Measurements from ENCODE around the gene TBC1D2. TPM values are rescaled to one million over a fixed set of nuclear protein-coding genes. Genes with fewer than 3 reads are reported as not detected.

The TBC1D2 gene
- total and polyA plus RNA-seq, 5 donors = 1.6 to 3.5 (median 3.0) TPM

DNA sequence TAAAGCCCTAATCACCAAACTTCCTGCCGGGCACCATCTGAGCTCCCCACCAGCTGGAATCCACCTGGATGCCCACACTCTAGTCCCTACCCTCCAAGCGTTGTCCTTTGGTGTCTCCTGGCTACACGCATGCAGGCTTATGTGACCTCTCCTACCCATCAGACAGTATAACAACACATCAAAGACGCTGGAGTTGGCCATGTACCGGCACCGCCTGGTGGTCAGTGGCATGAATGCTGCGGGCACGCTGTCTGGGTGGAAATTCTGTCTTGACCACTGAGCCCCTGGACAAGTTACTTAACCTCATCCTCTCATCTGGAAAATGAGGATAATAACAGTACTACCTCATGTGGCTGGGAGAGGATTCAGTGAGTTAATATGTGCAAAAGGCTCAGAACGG lies 39.6 kb downstream of the TBC1D2 start:
- Histone ChIP-seq H3K27ac (ENCODE audit: low read length) (no peak overlapping the region), H3K4me1 (ENCODE audit: control insufficient read depth, insufficient read depth, low read length) (no peaks in the 10 kb centered on the region), H3K4me3 (ENCODE audit: low read length) (no peak overlapping the region), H3K27me3 (ENCODE audit: control insufficient read depth, insufficient read depth) (no peaks in the 10 kb centered on the region), H3K9me3 (ENCODE audit: control insufficient read depth, low read length) (no peaks in the 10 kb centered on the region)
- intact Hi-C loops (cut with DNase I) = no loop called here
- DNase-seq = peak in 1 of 3 donors; percentile 40
- ATAC-seq = peak; percentile 46 to 49
- WGBS = 73% methylated on average over 9 of the region's 9 CpGs

DNA sequence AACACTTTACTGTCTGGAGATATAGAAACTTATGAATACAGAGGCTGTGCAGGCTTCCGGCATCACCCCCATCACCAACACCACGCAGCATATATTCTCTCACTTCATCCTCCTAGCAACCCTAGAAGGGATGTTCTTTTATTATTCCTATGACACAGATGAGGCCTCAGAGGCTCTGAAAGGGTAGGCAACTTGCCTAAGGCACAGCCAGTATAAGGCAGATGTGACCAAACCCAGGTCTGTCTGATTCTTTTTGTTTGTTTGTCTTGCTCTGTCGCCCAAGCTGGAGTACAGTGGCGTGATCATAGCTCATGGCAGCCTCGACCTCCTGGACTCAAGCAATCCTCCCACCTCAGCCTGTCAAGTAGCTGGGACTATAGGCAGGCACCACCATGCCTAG lies 40.2 kb downstream of the TBC1D2 start:
- no peak overlapping the region for H3K4me3 ChIP-seq (ENCODE audit: low read length)
- intact Hi-C loops (cut with DNase I) = no loop called here
- no peaks in the 10 kb centered on the region for H3K27me3 ChIP-seq (ENCODE audit: control insufficient read depth, insufficient read depth)
- no peak for ATAC-seq
- 76% methylated on average over 5 of the region's 5 CpGs for WGBS
- H3K4me1 ChIP-seq (ENCODE audit: control insufficient read depth, insufficient read depth, low read length) = no peaks in the 10 kb centered on the region
- H3K27ac ChIP-seq (ENCODE audit: low read length) = no peak overlapping the region
- H3K9me3 ChIP-seq (ENCODE audit: control insufficient read depth, low read length) = no peaks in the 10 kb centered on the region
- DNase-seq = no peak

GRCh38 chr9:98214811-98215210 lies 40.6 kb downstream of the TBC1D2 start:
- H3K27ac ChIP-seq (ENCODE audit: low read length) = no peak overlapping the region

GRCh38 chr9:98211260-98211659 lies 44.2 kb downstream of the TBC1D2 start:
- Histone ChIP-seq H3K27me3 (ENCODE audit: control insufficient read depth, insufficient read depth) (no peaks in the 10 kb centered on the region), H3K9me3 (ENCODE audit: control insufficient read depth, low read length) (no peaks in the 10 kb centered on the region), H3K4me3 (ENCODE audit: low read length) (no peak overlapping the region), H3K4me1 (ENCODE audit: control insufficient read depth, insufficient read depth, low read length) (no peaks in the 10 kb centered on the region), H3K27ac (ENCODE audit: low read length) (no peak overlapping the region)
- DNase-seq (no peak), ATAC-seq (no peak)
- intact Hi-C loops (cut with DNase I) = no loop called here
- WGBS = 99% methylated on average over 3 of the region's 3 CpGs

More at GRCh38 chr9:98214811-98215210, 40.6 kb downstream of the TBC1D2 start:
- DNase-seq = peak in 1 of 3 donors; percentile 16
- no peaks in the 10 kb centered on the region for H3K9me3 ChIP-seq (ENCODE audit: control insufficient read depth, low read length)
- no peak for ATAC-seq
- 76% methylated on average over 6 of the region's 6 CpGs for WGBS
- H3K4me1 ChIP-seq (ENCODE audit: control insufficient read depth, insufficient read depth, low read length) = no peaks in the 10 kb centered on the region
- intact Hi-C loops (cut with DNase I) = no loop called here
- no peak overlapping the region for H3K4me3 ChIP-seq (ENCODE audit: low read length)
- no peaks in the 10 kb centered on the region for H3K27me3 ChIP-seq (ENCODE audit: control insufficient read depth, insufficient read depth)

DNA sequence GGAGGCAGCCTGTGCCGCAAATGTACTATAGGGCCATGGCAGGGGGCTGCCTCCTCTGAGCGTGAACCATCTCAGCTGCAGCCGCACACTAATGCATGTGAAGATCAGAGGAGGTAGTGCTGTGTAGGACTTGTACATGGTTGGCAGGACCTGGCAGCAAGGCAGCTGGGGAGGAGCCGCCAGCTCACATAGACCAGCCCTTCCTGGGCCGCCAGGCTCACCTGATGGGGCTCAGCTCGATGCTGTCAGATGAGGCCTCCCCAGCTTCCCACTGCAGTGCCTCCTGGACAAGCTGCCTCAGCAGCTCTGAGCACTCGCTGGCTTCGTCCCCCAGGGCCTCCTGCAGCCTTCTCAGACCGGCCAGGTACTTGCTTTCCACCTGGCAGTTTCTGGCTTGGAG lies 45.0 kb downstream of the TBC1D2 start:
- intact Hi-C loops (cut with DNase I) = no loop called here
- H3K9me3 ChIP-seq (ENCODE audit: control insufficient read depth, low read length) = no peaks in the 10 kb centered on the region
- no peak overlapping the region for H3K27ac ChIP-seq (ENCODE audit: low read length)
- WGBS = 94% methylated on average over 9 of the region's 9 CpGs
- ATAC-seq = no peak
- no peaks in the 10 kb centered on the region for H3K27me3 ChIP-seq (ENCODE audit: control insufficient read depth, insufficient read depth)
- DNase-seq = no peak
- H3K4me3 ChIP-seq (ENCODE audit: low read length) = no peak overlapping the region
- no peaks in the 10 kb centered on the region for H3K4me1 ChIP-seq (ENCODE audit: control insufficient read depth, insufficient read depth, low read length)

GRCh38 chr9:98209530-98209929 lies 45.9 kb downstream of the TBC1D2 start:
- no peaks in the 10 kb centered on the region for H3K4me1 ChIP-seq (ENCODE audit: control insufficient read depth, insufficient read depth, low read length)
- H3K27me3 ChIP-seq (ENCODE audit: control insufficient read depth, insufficient read depth) = no peaks in the 10 kb centered on the region
- H3K9me3 ChIP-seq (ENCODE audit: control insufficient read depth, low read length) = no peaks in the 10 kb centered on the region
- H3K27ac ChIP-seq (ENCODE audit: low read length) = no peak overlapping the region
- H3K4me3 ChIP-seq (ENCODE audit: low read length) = no peak overlapping the region
- ATAC-seq (no peak), DNase-seq (no peak)
- 80% methylated on average over 3 of the region's 3 CpGs for WGBS
- intact Hi-C loops (cut with DNase I) = loop anchor here in 2 of 4 donors (5.0 to 10.0 kb wide), 3 partner anchors 53 to 565 kb away; no protein-coding TSS in a partner anchor

DNA sequence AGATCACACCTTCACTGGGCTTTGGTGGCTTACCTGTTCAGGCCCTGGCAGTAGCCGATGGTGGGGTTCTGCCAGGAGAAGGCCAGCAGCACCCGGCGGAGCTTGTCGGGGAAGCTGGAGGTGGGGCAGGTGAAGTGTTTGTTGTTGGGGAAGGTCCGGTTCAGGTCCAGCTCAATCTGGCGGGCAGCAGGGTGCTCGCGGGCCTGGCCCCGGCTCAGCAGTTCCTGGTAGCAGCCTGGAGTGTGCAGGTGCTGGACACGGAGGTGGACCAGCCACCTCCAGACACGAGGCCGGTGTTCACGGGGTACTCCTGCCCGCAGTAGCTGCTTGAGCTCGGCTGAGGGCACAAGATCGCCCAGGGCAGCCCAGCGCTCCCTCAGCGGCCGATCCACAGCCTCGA lies 46.8 kb downstream of the TBC1D2 start:
- intact Hi-C loops (cut with DNase I) = loop anchor here in 2 of 4 donors (5.0 to 10.0 kb wide), 3 partner anchors 54 to 566 kb away; no protein-coding TSS in a partner anchor
- DNase-seq (no peak), ATAC-seq (no peak)
- 92% methylated on average over 20 of the region's 20 CpGs for WGBS
- Histone ChIP-seq H3K27me3 (ENCODE audit: control insufficient read depth, insufficient read depth) (no peaks in the 10 kb centered on the region), H3K27ac (ENCODE audit: low read length) (no peak overlapping the region), H3K4me1 (ENCODE audit: control insufficient read depth, insufficient read depth, low read length) (no peaks in the 10 kb centered on the region), H3K9me3 (ENCODE audit: control insufficient read depth, low read length) (no peaks in the 10 kb centered on the region), H3K4me3 (ENCODE audit: low read length) (no peak overlapping the region)

- Histone ChIP-seq H3K4me1 (ENCODE audit: control insufficient read depth, insufficient read depth, low read length) (no peaks in the 10 kb centered on the region), H3K27ac (ENCODE audit: low read length) (no peak overlapping the region), H3K4me3 (ENCODE audit: low read length) (no peak overlapping the region), H3K27me3 (ENCODE audit: control insufficient read depth, insufficient read depth) (no peaks in the 10 kb centered on the region), H3K9me3 (ENCODE audit: control insufficient read depth, low read length) (no peaks in the 10 kb centered on the region)
- intact Hi-C loops (cut with DNase I) = loop anchor here in 2 of 4 donors (5.0 to 10.0 kb wide), 3 partner anchors 55 to 567 kb away; no protein-coding TSS in a partner anchor
- no peak for ATAC-seq
- WGBS = 81% methylated on average over 4 of the region's 4 CpGs
- no peak for DNase-seq
Observed at GRCh38 chr9:98207606-98208005, 47.8 kb downstream of the TBC1D2 start.

DNA sequence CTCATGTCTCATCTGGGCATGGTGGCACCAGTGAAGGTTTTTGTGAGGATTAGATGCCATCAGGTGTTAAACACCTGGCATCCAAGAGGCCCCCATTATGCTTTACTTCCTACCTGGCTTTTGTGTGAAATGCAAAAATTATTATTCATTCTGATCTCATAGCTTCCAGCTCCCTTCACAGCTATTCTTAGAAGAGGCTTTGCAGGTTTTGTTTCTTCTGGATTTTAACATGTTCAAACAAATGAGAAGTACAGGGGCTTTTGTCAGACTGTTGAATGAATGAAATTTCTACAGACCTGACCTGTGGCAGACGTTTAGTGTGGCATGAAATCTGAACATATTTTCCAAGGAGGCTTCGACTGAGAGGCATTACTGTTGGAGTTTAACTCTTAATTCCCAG lies 48.7 kb downstream of the TBC1D2 start:
- Histone ChIP-seq H3K27ac (ENCODE audit: low read length) (no peak overlapping the region), H3K4me3 (ENCODE audit: low read length) (no peak overlapping the region), H3K27me3 (ENCODE audit: control insufficient read depth, insufficient read depth) (no peaks in the 10 kb centered on the region), H3K4me1 (ENCODE audit: control insufficient read depth, insufficient read depth, low read length) (no peaks in the 10 kb centered on the region), H3K9me3 (ENCODE audit: control insufficient read depth, low read length) (no peaks in the 10 kb centered on the region)
- no peak for DNase-seq
- intact Hi-C loops (cut with DNase I) = loop anchor here in 2 of 4 donors (5.0 to 10.0 kb wide), 3 partner anchors 56 to 568 kb away; no protein-coding TSS in a partner anchor
- 42% methylated on average over 2 of the region's 2 CpGs for WGBS
- no peak for ATAC-seq

DNA sequence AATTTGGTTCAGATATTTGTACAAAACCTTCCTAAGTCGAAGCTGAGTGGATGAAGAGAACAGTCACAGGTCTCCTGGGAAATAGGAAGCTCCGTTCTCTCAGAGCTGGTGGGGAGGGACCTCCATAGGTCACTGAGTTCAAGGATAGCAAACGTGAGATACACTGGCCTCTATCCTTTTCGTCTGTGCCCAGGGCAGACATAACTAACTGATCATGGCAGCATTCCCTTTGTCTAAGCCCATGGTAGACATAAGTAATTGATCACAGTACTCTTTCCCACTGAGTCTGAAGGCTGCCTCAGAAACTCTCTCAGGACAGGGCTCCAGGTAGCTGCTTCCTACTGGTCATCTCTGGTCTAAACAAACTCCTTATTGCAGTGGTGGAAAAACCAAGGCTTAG lies 50.8 kb downstream of the TBC1D2 start:
- DNase-seq = no peak
- no peak overlapping the region for H3K27ac ChIP-seq (ENCODE audit: low read length)
- no peaks in the 10 kb centered on the region for H3K9me3 ChIP-seq (ENCODE audit: control insufficient read depth, low read length)
- H3K27me3 ChIP-seq (ENCODE audit: control insufficient read depth, insufficient read depth) = no peaks in the 10 kb centered on the region
- WGBS = 63% methylated on average over 4 of the region's 4 CpGs
- ATAC-seq = no peak
- intact Hi-C loops (cut with DNase I) = loop anchor here in 3 of 4 donors (5.0 to 10.0 kb wide), 3 partner anchors 58 to 570 kb away; no protein-coding TSS in a partner anchor
- no peak overlapping the region for H3K4me3 ChIP-seq (ENCODE audit: low read length)
- no peaks in the 10 kb centered on the region for H3K4me1 ChIP-seq (ENCODE audit: control insufficient read depth, insufficient read depth, low read length)

DNA sequence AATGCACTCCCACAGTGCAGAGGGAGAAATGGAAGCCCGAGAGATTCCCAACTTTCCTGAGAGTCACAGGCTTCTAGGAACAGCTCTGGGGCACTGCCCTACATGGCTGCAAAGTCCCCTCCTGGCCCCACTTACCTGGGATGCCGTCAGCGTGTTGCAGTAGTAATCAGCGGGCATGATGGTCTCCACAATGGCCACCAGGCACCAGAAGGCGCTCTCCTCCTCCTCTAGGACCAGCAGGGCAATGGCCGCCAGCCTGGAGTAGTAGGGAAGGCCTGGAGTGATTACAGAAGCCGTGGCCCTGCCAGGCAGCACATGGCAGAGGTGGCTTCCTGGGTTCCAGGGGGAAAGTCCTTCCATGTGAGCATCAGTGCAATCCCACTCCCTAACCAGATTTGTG lies 52.3 kb downstream of the TBC1D2 start:
- no peaks in the 10 kb centered on the region for H3K4me1 ChIP-seq (ENCODE audit: control insufficient read depth, insufficient read depth, low read length)
- ATAC-seq (no peak), DNase-seq (no peak)
- H3K9me3 ChIP-seq (ENCODE audit: control insufficient read depth, low read length) = no peaks in the 10 kb centered on the region
- no peaks in the 10 kb centered on the region for H3K27me3 ChIP-seq (ENCODE audit: control insufficient read depth, insufficient read depth)
- intact Hi-C loops (cut with DNase I) = loop anchor here in 2 of 4 donors (5.0 to 10.0 kb wide), 2 partner anchors 59 to 572 kb away; no protein-coding TSS in a partner anchor
- no peak overlapping the region for H3K27ac ChIP-seq (ENCODE audit: low read length)
- H3K4me3 ChIP-seq (ENCODE audit: low read length) = no peak overlapping the region
- WGBS = 89% methylated on average over 7 of the region's 7 CpGs

- no peak for DNase-seq
- intact Hi-C loops (cut with DNase I) = loop anchor here in 2 of 4 donors (5.0 to 10.0 kb wide), 2 partner anchors 60 to 573 kb away; no protein-coding TSS in a partner anchor
- 55% methylated on average over 5 of the region's 5 CpGs for WGBS
Observed at GRCh38 chr9:98202252-98202651, 53.2 kb downstream of the TBC1D2 start.

More at GRCh38 chr9:98202252-98202651, 53.2 kb downstream of the TBC1D2 start:
- ATAC-seq = no peak
- Histone ChIP-seq H3K4me1 (ENCODE audit: control insufficient read depth, insufficient read depth, low read length) (no peaks in the 10 kb centered on the region), H3K4me3 (ENCODE audit: low read length) (no peak overlapping the region), H3K27me3 (ENCODE audit: control insufficient read depth, insufficient read depth) (no peaks in the 10 kb centered on the region), H3K27ac (ENCODE audit: low read length) (no peak overlapping the region), H3K9me3 (ENCODE audit: control insufficient read depth, low read length) (no peaks in the 10 kb centered on the region)

Measured in right cardiac atrium (tissue), 5 donors.